ENCODE results near the gene KATNIP. TPM values are rescaled to one million over a fixed set of nuclear protein-coding genes. Genes with fewer than 3 reads are reported as not detected.

The KATNIP gene
- total and polyA plus RNA-seq, 2 donors (not counting 1 experiment from before 2014, with no cell fraction given) = 11.4 to 22.8 TPM

- Histone ChIP-seq H2AFZ (ENCODE audit: low read length) (no peak overlapping the region), H3K9me3 (ENCODE audit: control insufficient read depth, insufficient read depth, low read depth, low read length) (no peaks in the 10 kb centered on the region), H3K79me2 (ENCODE audit: control insufficient read depth, insufficient read depth, low read length) (no peaks in the 10 kb centered on the region), H4K20me1 (ENCODE audit: control insufficient read depth, extremely low read depth, insufficient read depth, low read length) (no peaks in the 10 kb centered on the region), H3K4me3 (replicated peaks in 1 of 4; ENCODE audit: control extremely low read depth in 1 of 4, insufficient read depth in 1 of 4, low read depth in 3 of 4, low read length in 4 of 4) (no peak overlapping the region), H3K4me2 (ENCODE audit: extremely low read depth, insufficient read depth, low read length) (no peak overlapping the region), H3K36me3 (ENCODE audit: control insufficient read depth, insufficient read depth, low read length) (no peaks in the 10 kb centered on the region), H3K9ac (ENCODE audit: insufficient read depth, low read length) (no peak overlapping the region), H3K27ac (ENCODE audit: insufficient read depth, low read length) (no peak overlapping the region), H3K4me1 (ENCODE audit: control insufficient read depth, extremely low read depth, insufficient read depth, low read length) (no peaks in the 10 kb centered on the region), H3K27me3 (ENCODE audit: control insufficient read depth, insufficient read depth, low read length) (no peaks in the 10 kb centered on the region)
- DNase-seq (ENCODE audit: low read depth in 2 of 2) = no peak
- TF ChIP-seq EZH2 (IDR thresholded peaks at IDR 0.05; ENCODE audit: low read length, missing control alignments) = no peak
- no peak for TF ChIP-seq CTCF (conservative IDR thresholded peaks at IDR 0.05 in 1 of 2, IDR thresholded peaks at IDR 0.05 in 1 of 2; ENCODE audit: low read depth in 1 of 2, low read length in 2 of 2)
Observed at GRCh38 chr16:27561216-27561615, 11.3 kb downstream of the KATNIP start.

- H4K20me1 ChIP-seq (ENCODE audit: control insufficient read depth, extremely low read depth, insufficient read depth, low read length) = no peaks in the 10 kb centered on the region
- no peaks in the 10 kb centered on the region for H3K27me3 ChIP-seq (ENCODE audit: control insufficient read depth, insufficient read depth, low read length)
- H3K27ac ChIP-seq (ENCODE audit: insufficient read depth, low read length) = no peak overlapping the region
- no peak for DNase-seq (ENCODE audit: low read depth in 2 of 2)
- no peak overlapping the region for H3K9ac ChIP-seq (ENCODE audit: insufficient read depth, low read length)
- H2AFZ ChIP-seq (ENCODE audit: low read length) = no peak overlapping the region
- no peak for TF ChIP-seq CTCF (conservative IDR thresholded peaks at IDR 0.05 in 1 of 2, IDR thresholded peaks at IDR 0.05 in 1 of 2; ENCODE audit: low read depth in 1 of 2, low read length in 2 of 2)
- TF ChIP-seq EZH2 (IDR thresholded peaks at IDR 0.05; ENCODE audit: low read length, missing control alignments) = no peak
- no peaks in the 10 kb centered on the region for H3K4me1 ChIP-seq (ENCODE audit: control insufficient read depth, extremely low read depth, insufficient read depth, low read length)
- no peaks in the 10 kb centered on the region for H3K36me3 ChIP-seq (ENCODE audit: control insufficient read depth, insufficient read depth, low read length)
- no peak overlapping the region for H3K4me3 ChIP-seq (replicated peaks in 1 of 4; ENCODE audit: control extremely low read depth in 1 of 4, insufficient read depth in 1 of 4, low read depth in 3 of 4, low read length in 4 of 4)
- no peak overlapping the region for H3K4me2 ChIP-seq (ENCODE audit: extremely low read depth, insufficient read depth, low read length)
- no peaks in the 10 kb centered on the region for H3K9me3 ChIP-seq (ENCODE audit: control insufficient read depth, insufficient read depth, low read depth, low read length)
- no peaks in the 10 kb centered on the region for H3K79me2 ChIP-seq (ENCODE audit: control insufficient read depth, insufficient read depth, low read length)
Observed at GRCh38 chr16:27564224-27564623, 14.3 kb downstream of the KATNIP start.

DNA sequence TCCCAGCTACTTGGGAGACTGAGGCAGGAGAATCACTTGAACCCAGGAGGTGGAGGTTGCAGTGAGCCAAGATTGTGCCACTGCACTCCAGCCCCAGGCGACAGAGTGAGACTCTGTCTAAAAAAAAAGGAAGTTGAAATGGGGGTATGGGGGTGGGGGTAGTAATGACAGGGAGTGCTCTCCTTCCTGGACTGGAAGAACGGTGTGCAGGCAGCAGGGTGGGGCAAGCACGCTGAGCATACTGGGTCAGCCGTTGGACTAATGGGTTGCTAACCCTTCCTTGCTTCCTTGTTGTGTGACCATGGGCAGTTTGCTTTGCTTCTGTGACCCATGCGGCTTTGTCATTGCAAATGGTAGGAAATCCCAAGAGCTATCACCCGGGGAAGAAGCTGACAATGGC is 16.5 kb downstream of the KATNIP start:
- H3K36me3 ChIP-seq (ENCODE audit: control insufficient read depth, insufficient read depth, low read length) = no peaks in the 10 kb centered on the region
- H3K4me3 ChIP-seq (replicated peaks in 1 of 4; ENCODE audit: control extremely low read depth in 1 of 4, insufficient read depth in 1 of 4, low read depth in 3 of 4, low read length in 4 of 4) = no peak overlapping the region
- no peaks in the 10 kb centered on the region for H3K27me3 ChIP-seq (ENCODE audit: control insufficient read depth, insufficient read depth, low read length)
- H3K4me1 ChIP-seq (ENCODE audit: control insufficient read depth, extremely low read depth, insufficient read depth, low read length) = no peaks in the 10 kb centered on the region
- TF ChIP-seq EZH2 (IDR thresholded peaks at IDR 0.05; ENCODE audit: low read length, missing control alignments) (no peak), CTCF (conservative IDR thresholded peaks at IDR 0.05 in 1 of 2, IDR thresholded peaks at IDR 0.05 in 1 of 2; ENCODE audit: low read depth in 1 of 2, low read length in 2 of 2) (no peak)
- no peak overlapping the region for H2AFZ ChIP-seq (ENCODE audit: low read length)
- no peak for DNase-seq (ENCODE audit: low read depth in 2 of 2)
- no peak overlapping the region for H3K27ac ChIP-seq (ENCODE audit: insufficient read depth, low read length)
- no peaks in the 10 kb centered on the region for H3K79me2 ChIP-seq (ENCODE audit: control insufficient read depth, insufficient read depth, low read length)
- H3K9me3 ChIP-seq (ENCODE audit: control insufficient read depth, insufficient read depth, low read depth, low read length) = no peaks in the 10 kb centered on the region
- no peak overlapping the region for H3K9ac ChIP-seq (ENCODE audit: insufficient read depth, low read length)
- no peak overlapping the region for H3K4me2 ChIP-seq (ENCODE audit: extremely low read depth, insufficient read depth, low read length)
- no peaks in the 10 kb centered on the region for H4K20me1 ChIP-seq (ENCODE audit: control insufficient read depth, extremely low read depth, insufficient read depth, low read length)

Data from fibroblast of lung (primary cell).